Spleen (tissue), 7 donors: ENCODE results near the gene ARL5A.

ENCODE experiments used
- POLR2A ChIP-seq, 3 donors: fragments of 450-650 bp; IDR thresholded peaks; one replicate each; pipeline ENCODE4 v1.5.1; 2017; ENCODE audit warnings: antibody characterized with exemption in 3 of 3, mild to moderate bottlenecking in 1 of 3
- POLR2AphosphoS5 ChIP-seq, 3 donors: sonication (generic); formaldehyde crosslinking; IDR thresholded peaks; one replicate each; pipeline ENCODE4 v1.5.1; 2017; ENCODE audit warnings: antibody characterized with exemption in 3 of 3
- TF ChIP-seq, protein P1 (sequence below), 11 experiments: fragments of 200-600 bp in 7 of 11; fragments of 450-650 bp in 4 of 11; sonication (generic) in 4 of 11; IDR thresholded peaks in 8 of 11; conservative IDR thresholded peaks in 3 of 11; 1 replicate in 7 of 11; 2 replicates in 4 of 11; pipeline versions ENCODE4 v1.4.0 to v1.8.0; 2016 to 2021; ENCODE audit warnings: antibody characterized with exemption in 11 of 11, inconsistent platforms in 4 of 11, mild to moderate bottlenecking in 1 of 11
- donor health status: DM: no; HTN: no; CAD: no; lungs with moderate emphysema.
- donor health status: DM: no; HTN: no; CAD: no.
- donor health status: DM: no; HTN: no; CAD: no.

GRCh38 chr2:151827564-151828142, 568 bp downstream of the ARL5A start:
- TF ChIP-seq POLR2A (IDR thresholded peaks at IDR 0.05) (no peak), POLR2AphosphoS5 (IDR thresholded peaks at IDR 0.05) (no peak)
- TF ChIP-seq, protein P1, sequence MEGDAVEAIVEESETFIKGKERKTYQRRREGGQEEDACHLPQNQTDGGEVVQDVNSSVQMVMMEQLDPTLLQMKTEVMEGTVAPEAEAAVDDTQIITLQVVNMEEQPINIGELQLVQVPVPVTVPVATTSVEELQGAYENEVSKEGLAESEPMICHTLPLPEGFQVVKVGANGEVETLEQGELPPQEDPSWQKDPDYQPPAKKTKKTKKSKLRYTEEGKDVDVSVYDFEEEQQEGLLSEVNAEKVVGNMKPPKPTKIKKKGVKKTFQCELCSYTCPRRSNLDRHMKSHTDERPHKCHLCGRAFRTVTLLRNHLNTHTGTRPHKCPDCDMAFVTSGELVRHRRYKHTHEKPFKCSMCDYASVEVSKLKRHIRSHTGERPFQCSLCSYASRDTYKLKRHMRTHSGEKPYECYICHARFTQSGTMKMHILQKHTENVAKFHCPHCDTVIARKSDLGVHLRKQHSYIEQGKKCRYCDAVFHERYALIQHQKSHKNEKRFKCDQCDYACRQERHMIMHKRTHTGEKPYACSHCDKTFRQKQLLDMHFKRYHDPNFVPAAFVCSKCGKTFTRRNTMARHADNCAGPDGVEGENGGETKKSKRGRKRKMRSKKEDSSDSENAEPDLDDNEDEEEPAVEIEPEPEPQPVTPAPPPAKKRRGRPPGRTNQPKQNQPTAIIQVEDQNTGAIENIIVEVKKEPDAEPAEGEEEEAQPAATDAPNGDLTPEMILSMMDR (IDR thresholded peaks at IDR 0.05 in 8 of 11, conservative IDR thresholded peaks at IDR 0.05 in 3 of 11): no peak
